Prostate gland (tissue), 2 donors: Measurements from ENCODE around the gene MYD88.

Experiments used
- CTCF ChIP-seq, 4 experiments: fragments of 200-600 bp in 2 of 4; fragments of 450-650 bp in 2 of 4; sonication (generic) in 2 of 4; IDR thresholded peaks; 1 replicate in 3 of 4; 2 replicates in 1 of 4; pipeline ENCODE4 v1.5.1; 2016 to 2019; ENCODE audit warnings: antibody characterized with exemption in 4 of 4, mild to moderate bottlenecking in 2 of 4, moderate library complexity in 2 of 4
- POLR2A ChIP-seq: fragments of 450-650 bp; IDR thresholded peaks from one replicate; pipeline ENCODE4 v1.6.1; 2016; ENCODE audit warnings: antibody characterized with exemption, mild to moderate bottlenecking

GRCh38 chr3:38137615-38138348, 679 bp upstream of the MYD88 start:
- TF ChIP-seq CTCF (IDR thresholded peaks at IDR 0.05) (no peak), POLR2A (no peak)
